ENCODE results near the gene ZBTB47. TPM values are rescaled to one million over a fixed set of nuclear protein-coding genes. Genes with fewer than 3 reads are reported as not detected.

ZBTB47 gene
- total and polyA plus RNA-seq, 2 donors (not counting 1 experiment from before 2014, with no cell fraction given) = 15.6 to 49.4 TPM

DNA sequence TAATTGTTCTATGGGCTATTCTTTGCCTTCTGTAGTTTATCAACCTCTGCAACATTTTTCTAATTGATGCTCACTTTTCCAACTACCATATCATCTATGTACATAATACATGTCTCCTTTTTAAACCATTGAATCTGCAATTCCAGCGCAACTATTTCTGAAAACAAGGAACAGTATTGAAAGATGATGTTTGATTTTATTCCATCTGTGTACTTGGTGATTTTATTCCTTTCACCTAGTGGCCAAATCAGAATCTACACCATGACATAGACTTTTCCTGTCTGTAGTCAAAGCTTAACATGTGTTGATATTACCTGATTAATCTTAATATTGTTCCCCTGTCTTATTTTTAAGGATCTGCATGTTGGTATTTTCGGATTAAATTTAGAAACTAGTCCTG lies 40.0 kb upstream of the ZBTB47 start:
- TF ChIP-seq EZH2 (IDR thresholded peaks at IDR 0.05; ENCODE audit: low read length, missing control alignments) = no peak
- TF ChIP-seq, protein P1, sequence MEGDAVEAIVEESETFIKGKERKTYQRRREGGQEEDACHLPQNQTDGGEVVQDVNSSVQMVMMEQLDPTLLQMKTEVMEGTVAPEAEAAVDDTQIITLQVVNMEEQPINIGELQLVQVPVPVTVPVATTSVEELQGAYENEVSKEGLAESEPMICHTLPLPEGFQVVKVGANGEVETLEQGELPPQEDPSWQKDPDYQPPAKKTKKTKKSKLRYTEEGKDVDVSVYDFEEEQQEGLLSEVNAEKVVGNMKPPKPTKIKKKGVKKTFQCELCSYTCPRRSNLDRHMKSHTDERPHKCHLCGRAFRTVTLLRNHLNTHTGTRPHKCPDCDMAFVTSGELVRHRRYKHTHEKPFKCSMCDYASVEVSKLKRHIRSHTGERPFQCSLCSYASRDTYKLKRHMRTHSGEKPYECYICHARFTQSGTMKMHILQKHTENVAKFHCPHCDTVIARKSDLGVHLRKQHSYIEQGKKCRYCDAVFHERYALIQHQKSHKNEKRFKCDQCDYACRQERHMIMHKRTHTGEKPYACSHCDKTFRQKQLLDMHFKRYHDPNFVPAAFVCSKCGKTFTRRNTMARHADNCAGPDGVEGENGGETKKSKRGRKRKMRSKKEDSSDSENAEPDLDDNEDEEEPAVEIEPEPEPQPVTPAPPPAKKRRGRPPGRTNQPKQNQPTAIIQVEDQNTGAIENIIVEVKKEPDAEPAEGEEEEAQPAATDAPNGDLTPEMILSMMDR (conservative IDR thresholded peaks at IDR 0.05 in 1 of 2, IDR thresholded peaks at IDR 0.05 in 1 of 2; ENCODE audit: low read depth in 1 of 2, low read length in 2 of 2) = peak in 1 of 2 donors; percentile 44
- Histone ChIP-seq H3K4me2 (ENCODE audit: extremely low read depth, insufficient read depth, low read length) (no peak overlapping the region), H3K27me3 (ENCODE audit: control insufficient read depth, insufficient read depth, low read length) (no peaks in the 10 kb centered on the region), H3K36me3 (ENCODE audit: control insufficient read depth, insufficient read depth, low read length) (no peaks in the 10 kb centered on the region), H3K4me1 (ENCODE audit: control insufficient read depth, extremely low read depth, insufficient read depth, low read length) (no peaks in the 10 kb centered on the region), H2AFZ (ENCODE audit: low read length) (no peak overlapping the region), H3K4me3 (replicated peaks in 1 of 4; ENCODE audit: control extremely low read depth in 1 of 4, insufficient read depth in 1 of 4, low read depth in 3 of 4, low read length in 4 of 4) (no peak overlapping the region), H3K79me2 (ENCODE audit: control insufficient read depth, insufficient read depth, low read length) (peaks cover 74% of the 10 kb centered on the region), H3K9ac (ENCODE audit: insufficient read depth, low read length) (no peak overlapping the region), H3K27ac (ENCODE audit: insufficient read depth, low read length) (no peak overlapping the region), H3K9me3 (ENCODE audit: control insufficient read depth, insufficient read depth, low read depth, low read length) (no peaks in the 10 kb centered on the region), H4K20me1 (ENCODE audit: control insufficient read depth, extremely low read depth, insufficient read depth, low read length) (peaks cover 2% of the 10 kb centered on the region)
- DNase-seq (ENCODE audit: low read depth in 2 of 2) = no peak

DNA sequence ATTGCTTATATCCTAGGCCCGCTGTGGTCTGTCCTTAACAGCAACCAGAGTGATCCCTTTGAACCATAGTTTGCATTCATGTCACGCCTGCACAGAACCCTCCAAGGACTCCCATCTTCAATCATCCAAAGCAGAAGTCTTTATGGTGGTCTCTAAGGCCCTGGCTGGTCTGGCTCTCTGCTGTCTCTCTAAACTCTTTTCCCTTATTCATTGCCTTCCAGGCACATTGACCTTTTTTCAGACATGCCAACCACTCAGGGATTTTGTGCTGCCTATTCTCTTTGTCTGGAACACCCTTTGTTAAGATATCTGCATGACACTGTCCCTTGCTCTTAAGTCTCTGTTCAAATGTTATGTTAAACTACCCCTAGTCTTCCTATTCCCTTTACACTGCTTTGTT lies 21.9 kb upstream of the ZBTB47 start:
- H3K27me3 ChIP-seq (ENCODE audit: control insufficient read depth, insufficient read depth, low read length) = no peaks in the 10 kb centered on the region
- H3K4me3 ChIP-seq (replicated peaks in 1 of 4; ENCODE audit: control extremely low read depth in 1 of 4, insufficient read depth in 1 of 4, low read depth in 3 of 4, low read length in 4 of 4) = no peak overlapping the region
- no peaks in the 10 kb centered on the region for H4K20me1 ChIP-seq (ENCODE audit: control insufficient read depth, extremely low read depth, insufficient read depth, low read length)
- no peak overlapping the region for H3K9ac ChIP-seq (ENCODE audit: insufficient read depth, low read length)
- TF ChIP-seq, protein P1 (conservative IDR thresholded peaks at IDR 0.05 in 1 of 2, IDR thresholded peaks at IDR 0.05 in 1 of 2; ENCODE audit: low read depth in 1 of 2, low read length in 2 of 2) = no peak
- no peak for TF ChIP-seq EZH2 (IDR thresholded peaks at IDR 0.05; ENCODE audit: low read length, missing control alignments)
- peaks cover 13% of the 10 kb centered on the region for H3K36me3 ChIP-seq (ENCODE audit: control insufficient read depth, insufficient read depth, low read length)
- no peaks in the 10 kb centered on the region for H3K9me3 ChIP-seq (ENCODE audit: control insufficient read depth, insufficient read depth, low read depth, low read length)
- H3K4me2 ChIP-seq (ENCODE audit: extremely low read depth, insufficient read depth, low read length) = no peak overlapping the region
- no peak overlapping the region for H3K27ac ChIP-seq (ENCODE audit: insufficient read depth, low read length)
- peaks cover 4% of the 10 kb centered on the region for H3K4me1 ChIP-seq (ENCODE audit: control insufficient read depth, extremely low read depth, insufficient read depth, low read length)
- no peak overlapping the region for H2AFZ ChIP-seq (ENCODE audit: low read length)
- H3K79me2 ChIP-seq (ENCODE audit: control insufficient read depth, insufficient read depth, low read length) = no peaks in the 10 kb centered on the region
- DNase-seq (ENCODE audit: low read depth in 2 of 2) = no peak

DNA sequence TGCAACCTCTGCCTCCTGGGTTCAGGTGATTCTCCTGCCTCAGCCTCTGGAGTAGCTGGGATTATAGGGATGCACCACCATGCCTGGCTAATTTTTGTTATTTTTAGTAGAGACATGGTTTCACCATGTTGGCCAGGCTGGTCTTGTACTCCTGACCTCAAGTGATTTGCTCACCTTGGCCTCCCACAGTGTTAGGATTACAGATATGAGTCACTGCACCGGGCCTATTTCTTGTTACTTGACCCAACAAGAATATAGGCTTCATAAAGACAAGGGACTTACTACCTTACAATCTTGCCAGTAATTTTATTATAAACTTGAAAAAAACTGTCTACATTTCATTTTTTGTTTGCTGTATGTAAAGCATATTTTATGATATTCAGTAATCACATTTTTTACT lies 21.4 kb upstream of the ZBTB47 start:
- Histone ChIP-seq H3K9me3 (ENCODE audit: control insufficient read depth, insufficient read depth, low read depth, low read length) (no peaks in the 10 kb centered on the region), H3K36me3 (ENCODE audit: control insufficient read depth, insufficient read depth, low read length) (peaks cover 17% of the 10 kb centered on the region), H2AFZ (ENCODE audit: low read length) (no peak overlapping the region), H3K4me3 (replicated peaks in 1 of 4; ENCODE audit: control extremely low read depth in 1 of 4, insufficient read depth in 1 of 4, low read depth in 3 of 4, low read length in 4 of 4) (no peak overlapping the region), H3K4me1 (ENCODE audit: control insufficient read depth, extremely low read depth, insufficient read depth, low read length) (peaks cover 4% of the 10 kb centered on the region), H3K27me3 (ENCODE audit: control insufficient read depth, insufficient read depth, low read length) (no peaks in the 10 kb centered on the region), H3K9ac (ENCODE audit: insufficient read depth, low read length) (no peak overlapping the region), H4K20me1 (ENCODE audit: control insufficient read depth, extremely low read depth, insufficient read depth, low read length) (no peaks in the 10 kb centered on the region), H3K27ac (ENCODE audit: insufficient read depth, low read length) (no peak overlapping the region), H3K79me2 (ENCODE audit: control insufficient read depth, insufficient read depth, low read length) (no peaks in the 10 kb centered on the region), H3K4me2 (ENCODE audit: extremely low read depth, insufficient read depth, low read length) (no peak overlapping the region)
- peak; percentile 20 to 45 for DNase-seq (ENCODE audit: low read depth in 2 of 2)
- no peak for TF ChIP-seq EZH2 (IDR thresholded peaks at IDR 0.05; ENCODE audit: low read length, missing control alignments)
- TF ChIP-seq, protein P1 (conservative IDR thresholded peaks at IDR 0.05 in 1 of 2, IDR thresholded peaks at IDR 0.05 in 1 of 2; ENCODE audit: low read depth in 1 of 2, low read length in 2 of 2) = no peak

All from fibroblast of lung (primary cell).